Measurements from ENCODE around the gene PROSER3.
"Not testable (repeated sequence)": the region's sequence is repeated elsewhere in the genome, so short reads cannot be mapped to it uniquely, and the experiment has no call there.

Gene PROSER3

GRCh38 chr19:35755550-35756376 lies 2.2 kb upstream of the PROSER3 start:
- peak; percentile 40 for DNase-seq

- no peak for DNase-seq
These were observed 1.4 kb upstream of the PROSER3 start, which contains the start of gene HSPB6 for GRCh38 chr19:35756377-35757230. TSS of gene HSPB6 (minus strand) at chr19:35757029. CDS start at chr19:35757008, 21 bp downstream.

- no peak for DNase-seq
These were observed 686 bp upstream of the PROSER3 start for GRCh38 chr19:35757231-35757748.

GRCh38 chr19:35759697-35760096 lies 1.7 kb downstream of the PROSER3 start:
- no peak for DNase-seq

GRCh38 chr19:35760711-35761349 lies 2.9 kb downstream of the PROSER3 start:
- no peak for DNase-seq

- DNase-seq: no peak
These were observed 6.7 kb downstream of the PROSER3 start for GRCh38 chr19:35764432-35765315.

- no peak for DNase-seq
These were observed 8.7 kb downstream of the PROSER3 start for GRCh38 chr19:35766571-35767104.

- DNase-seq: no peak
These were observed 9.5 kb downstream of the PROSER3 start for GRCh38 chr19:35767288-35768081.

GRCh38 chr19:35768082-35768421 lies 10.1 kb downstream of the PROSER3 start:
- no peak for DNase-seq

- not testable (repeated sequence) for DNase-seq
These were observed 14.4 kb downstream of the PROSER3 start for GRCh38 chr19:35772362-35772761.

- DNase-seq: no peak
These were observed 15.2 kb downstream of the PROSER3 start for GRCh38 chr19:35773020-35773806.

- no peak for DNase-seq
These were observed 16.5 kb downstream of the PROSER3 start for GRCh38 chr19:35774274-35775045.

- no peak for DNase-seq
These were observed 17.0 kb downstream of the PROSER3 start for GRCh38 chr19:35775046-35775297.

GRCh38 chr19:35775298-35776101 lies 17.5 kb downstream of the PROSER3 start, which contains the start of gene ARHGAP33:
TSS of gene ARHGAP33 (plus strand) at chr19:35775564. CDS start at chr19:35775659, 95 bp downstream.
- DNase-seq: peak; percentile 98

- no peak for DNase-seq
These were observed 18.3 kb downstream of the PROSER3 start for GRCh38 chr19:35776102-35776788.

- no peak for DNase-seq
These were observed 19.3 kb downstream of the PROSER3 start for GRCh38 chr19:35777086-35777841.

GRCh38 chr19:35777961-35778360 lies 20.0 kb downstream of the PROSER3 start:
- no peak for DNase-seq
